Measurements from ENCODE around the gene SUSD4.

The SUSD4 gene

GRCh38 chr1:223249854-223250631 is 113.9 kb downstream of the SUSD4 start:
- DNase-seq (ENCODE audit: low spot score), result no peak

GRCh38 chr1:223248770-223249140 is 115.2 kb downstream of the SUSD4 start:
- DNase-seq (ENCODE audit: low spot score), result no peak

- DNase-seq (ENCODE audit: low spot score), result no peak
Observed at GRCh38 chr1:223248001-223248769, 115.8 kb downstream of the SUSD4 start.

GRCh38 chr1:223246476-223247112 is 117.4 kb downstream of the SUSD4 start:
- DNase-seq (ENCODE audit: low spot score), result no peak

GRCh38 chr1:223245983-223246382 is 118.0 kb downstream of the SUSD4 start:
- no peak for DNase-seq (ENCODE audit: low spot score)

- no peak for DNase-seq (ENCODE audit: low spot score)
Observed at GRCh38 chr1:223245411-223245810, 118.6 kb downstream of the SUSD4 start.

GRCh38 chr1:223244366-223245103 is 119.4 kb downstream of the SUSD4 start:
- no peak for DNase-seq (ENCODE audit: low spot score)

- no peak for DNase-seq (ENCODE audit: low spot score)
Observed at GRCh38 chr1:223243441-223244050, 120.4 kb downstream of the SUSD4 start.

GRCh38 chr1:223242971-223243370 is 121.0 kb downstream of the SUSD4 start:
- DNase-seq (ENCODE audit: low spot score), result no peak

GRCh38 chr1:223242382-223242955 is 121.5 kb downstream of the SUSD4 start:
- no peak for DNase-seq (ENCODE audit: low spot score)

GRCh38 chr1:223240122-223240521 is 123.9 kb downstream of the SUSD4 start:
- no peak for DNase-seq (ENCODE audit: low spot score)

GRCh38 chr1:223235091-223235490 is 128.9 kb downstream of the SUSD4 start:
- DNase-seq (ENCODE audit: low spot score), result no peak

GRCh38 chr1:223234534-223234933 is 129.4 kb downstream of the SUSD4 start:
- no peak for DNase-seq (ENCODE audit: low spot score)

- DNase-seq (ENCODE audit: low spot score), result no peak
Observed at GRCh38 chr1:223234170-223234514, 129.8 kb downstream of the SUSD4 start.

- DNase-seq (ENCODE audit: low spot score), result peak; percentile 53
Observed at GRCh38 chr1:223233410-223234169, 130.4 kb downstream of the SUSD4 start.

GRCh38 chr1:223233019-223233409 is 131.0 kb downstream of the SUSD4 start:
- no peak for DNase-seq (ENCODE audit: low spot score)

- DNase-seq (ENCODE audit: low spot score), result no peak
Observed at GRCh38 chr1:223231581-223231980, 132.4 kb downstream of the SUSD4 start.

- no peak for DNase-seq (ENCODE audit: low spot score)
Observed at GRCh38 chr1:223231011-223231572, 132.9 kb downstream of the SUSD4 start.

- peak; percentile 38 for DNase-seq (ENCODE audit: low spot score)
Observed at GRCh38 chr1:223230161-223230881, 133.7 kb downstream of the SUSD4 start.

GRCh38 chr1:223229756-223230155 is 134.2 kb downstream of the SUSD4 start:
- DNase-seq (ENCODE audit: low spot score), result no peak
